ENCODE data around the gene OSBPL10. TPM values are rescaled to one million over a fixed set of nuclear protein-coding genes. Genes with fewer than 3 reads are reported as not detected.

Gene OSBPL10
- total and polyA plus RNA-seq, 4 experiments from 2014 or later: 0.95 TPM; not detected in 3

DNA sequence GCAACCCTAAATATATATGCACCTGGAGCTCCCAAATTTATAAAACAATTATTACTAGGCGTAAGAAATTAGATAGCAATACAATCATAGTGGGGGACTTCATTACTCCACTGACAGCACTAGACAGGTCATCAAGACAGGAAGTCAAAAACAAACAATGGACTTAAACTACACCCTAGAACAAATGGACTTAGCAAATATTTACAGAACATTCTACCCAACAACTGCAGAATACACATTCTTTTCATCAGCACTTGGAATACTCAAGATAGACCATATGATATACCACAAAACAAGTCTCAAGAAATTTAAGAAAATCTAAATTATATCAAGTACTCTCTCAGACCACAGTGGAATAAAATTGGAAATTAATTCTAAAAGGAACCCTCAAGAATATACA lies 201.5 kb downstream of the OSBPL10 start:
- Histone ChIP-seq H3K27ac (ENCODE audit: low read depth, low read length) (no peak overlapping the region), H3K4me3 (ENCODE audit: low read length in 2 of 2) (no peak overlapping the region), H3K4me1 (ENCODE audit: insufficient read depth, low read length) (no peaks in the 10 kb centered on the region), H3K27me3 (ENCODE audit: insufficient read depth, low read length) (no peaks in the 10 kb centered on the region), H3K9me3 (ENCODE audit: control insufficient read depth in 1 of 2, low read length in 2 of 2) (no peaks in the 10 kb centered on the region), H3K36me3 (ENCODE audit: insufficient read depth, low read length) (no peaks in the 10 kb centered on the region)
- Mint-ChIP-seq H3K27me3 (peaks cover 3 to 9% of the 10 kb centered on the region in 2 donors), H3K4me3 (no peak overlapping the region), H3K27ac (no peak overlapping the region), H3K9me3 (peaks cover 0 to 11% (median 3%) of the 10 kb centered on the region in 8 donors), H3K4me1 (no peaks in the 10 kb centered on the region), H3K36me3 (no peaks in the 10 kb centered on the region)
- intact Hi-C loops (cut with micrococcal nuclease): no loop called here
- ChIA-PET POLR2A (ENCODE audit: partially characterized antibody) (no interaction called here), CTCF (ENCODE audit: partially characterized antibody) (no interaction called here)
- no peak for DNase-seq

DNA sequence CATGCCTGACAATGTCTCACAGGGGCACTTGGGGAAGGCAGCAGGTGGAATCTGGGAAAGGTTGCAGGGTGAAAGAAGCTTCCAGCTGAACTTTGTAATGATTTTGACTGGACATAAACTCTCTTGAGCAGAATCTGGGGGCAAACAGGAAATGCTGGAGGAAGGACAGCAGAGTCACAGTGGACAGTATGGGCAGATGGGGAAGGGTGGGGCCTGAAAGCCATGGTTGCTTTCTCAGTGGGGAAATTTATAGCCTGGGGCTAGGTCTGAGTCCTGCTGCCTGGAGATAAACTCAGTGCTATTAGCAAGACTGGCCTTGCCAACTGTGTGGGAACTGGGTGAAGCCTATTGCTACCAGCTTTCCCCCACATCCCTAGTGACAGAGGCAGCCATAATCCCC lies 203.2 kb downstream of the OSBPL10 start:
- no peak overlapping the region for H3K27ac Mint-ChIP-seq
- intact Hi-C loops (cut with micrococcal nuclease): no loop called here

DNA sequence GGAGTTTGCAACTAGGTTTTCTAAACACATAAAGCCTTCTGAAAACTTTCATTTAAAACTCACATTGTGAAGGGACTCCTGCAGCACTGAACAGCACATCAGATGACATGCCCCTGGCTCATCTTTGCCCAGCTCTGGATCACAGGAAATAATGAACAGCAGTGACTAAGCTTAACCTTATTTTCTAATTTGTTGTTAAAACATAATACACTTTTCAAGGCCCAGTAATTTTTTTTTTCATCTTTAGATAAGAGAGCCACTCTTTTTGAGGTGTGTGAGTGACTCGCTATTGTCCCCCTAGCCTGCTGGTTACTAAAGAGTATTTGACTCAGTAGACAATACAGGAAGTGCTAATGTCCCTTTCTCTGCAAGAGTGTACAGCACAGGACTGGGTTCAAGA lies 204.0 kb downstream of the OSBPL10 start:
- H3K27ac ChIP-seq (ENCODE audit: low read depth, low read length): no peak overlapping the region
- Mint-ChIP-seq H3K4me1 (no peaks in the 10 kb centered on the region), H3K27ac (no peak overlapping the region), H3K36me3 (no peaks in the 10 kb centered on the region), H3K27me3 (peaks cover 3 to 11% of the 10 kb centered on the region in 2 donors), H3K9me3 (peaks cover 0 to 11% (median 3%) of the 10 kb centered on the region in 8 donors), H3K4me3 (no peak overlapping the region)
- H3K36me3 ChIP-seq (ENCODE audit: insufficient read depth, low read length): no peaks in the 10 kb centered on the region
- H3K9me3 ChIP-seq (ENCODE audit: control insufficient read depth in 1 of 2, low read length in 2 of 2): no peaks in the 10 kb centered on the region
- CTCF ChIA-PET (ENCODE audit: partially characterized antibody): no interaction called here
- no peaks in the 10 kb centered on the region for H3K4me1 ChIP-seq (ENCODE audit: insufficient read depth, low read length)
- no peak for DNase-seq
- H3K27me3 ChIP-seq (ENCODE audit: insufficient read depth, low read length): no peaks in the 10 kb centered on the region
- POLR2A ChIA-PET (ENCODE audit: partially characterized antibody): no interaction called here
- H3K4me3 ChIP-seq (ENCODE audit: low read length in 2 of 2): no peak overlapping the region
- intact Hi-C loops (cut with micrococcal nuclease): no loop called here

More for the DNA sequence above, 203.2 kb downstream of the OSBPL10 start:
- Histone ChIP-seq H3K27ac (ENCODE audit: low read depth, low read length) (no peak overlapping the region), H3K9me3 (ENCODE audit: control insufficient read depth in 1 of 2, low read length in 2 of 2) (no peaks in the 10 kb centered on the region), H3K4me3 (ENCODE audit: low read length in 2 of 2) (no peak overlapping the region), H3K27me3 (ENCODE audit: insufficient read depth, low read length) (no peaks in the 10 kb centered on the region), H3K36me3 (ENCODE audit: insufficient read depth, low read length) (no peaks in the 10 kb centered on the region), H3K4me1 (ENCODE audit: insufficient read depth, low read length) (no peaks in the 10 kb centered on the region)
- ChIA-PET POLR2A (ENCODE audit: partially characterized antibody) (no interaction called here), CTCF (ENCODE audit: partially characterized antibody) (no interaction called here)
- H3K27me3 Mint-ChIP-seq: peaks cover 3 to 11% of the 10 kb centered on the region in 2 donors
- no peak overlapping the region for H3K4me3 Mint-ChIP-seq
- no peaks in the 10 kb centered on the region for H3K4me1 Mint-ChIP-seq
- no peaks in the 10 kb centered on the region for H3K36me3 Mint-ChIP-seq
- no peak for DNase-seq
- H3K9me3 Mint-ChIP-seq: peaks cover 0 to 11% (median 3%) of the 10 kb centered on the region in 8 donors

DNA sequence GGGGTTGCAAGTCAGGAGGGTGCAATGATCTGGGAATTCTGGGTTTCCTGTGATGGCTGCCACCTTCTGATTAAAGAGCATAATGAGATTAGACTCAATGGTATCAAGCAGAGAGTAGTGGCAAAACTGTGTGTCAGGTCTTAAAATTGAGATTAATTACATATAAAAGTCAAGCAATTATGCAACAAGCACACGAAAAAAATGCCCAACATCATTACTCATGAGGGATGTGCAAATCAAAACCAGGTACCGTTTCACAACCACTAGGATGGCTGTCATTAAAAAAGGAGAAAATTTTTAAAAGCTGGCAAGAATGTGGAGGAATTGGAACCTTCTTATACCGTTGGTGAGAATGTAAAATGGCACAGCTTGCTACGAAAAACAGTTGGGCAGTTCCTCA lies 205.0 kb downstream of the OSBPL10 start:
- Mint-ChIP-seq H3K27ac (peak overlapping the region in 1 of 7 donors; percentile 16), H3K36me3 (no peaks in the 10 kb centered on the region), H3K9me3 (peaks cover 0 to 11% (median 3%) of the 10 kb centered on the region in 8 donors), H3K4me1 (no peaks in the 10 kb centered on the region), H3K27me3 (peaks cover 3 to 5% of the 10 kb centered on the region in 2 donors), H3K4me3 (no peak overlapping the region)
- H3K4me1 ChIP-seq (ENCODE audit: insufficient read depth, low read length): no peaks in the 10 kb centered on the region
- ChIA-PET POLR2A (ENCODE audit: partially characterized antibody) (no interaction called here), CTCF (ENCODE audit: partially characterized antibody) (no interaction called here)
- no peaks in the 10 kb centered on the region for H3K36me3 ChIP-seq (ENCODE audit: insufficient read depth, low read length)
- H3K27me3 ChIP-seq (ENCODE audit: insufficient read depth, low read length): no peaks in the 10 kb centered on the region
- no peak overlapping the region for H3K4me3 ChIP-seq (ENCODE audit: low read length in 2 of 2)
- H3K9me3 ChIP-seq (ENCODE audit: control insufficient read depth in 1 of 2, low read length in 2 of 2): no peaks in the 10 kb centered on the region
- H3K27ac ChIP-seq (ENCODE audit: low read depth, low read length): no peak overlapping the region
- no peak for DNase-seq
- intact Hi-C loops (cut with micrococcal nuclease): no loop called here

DNA sequence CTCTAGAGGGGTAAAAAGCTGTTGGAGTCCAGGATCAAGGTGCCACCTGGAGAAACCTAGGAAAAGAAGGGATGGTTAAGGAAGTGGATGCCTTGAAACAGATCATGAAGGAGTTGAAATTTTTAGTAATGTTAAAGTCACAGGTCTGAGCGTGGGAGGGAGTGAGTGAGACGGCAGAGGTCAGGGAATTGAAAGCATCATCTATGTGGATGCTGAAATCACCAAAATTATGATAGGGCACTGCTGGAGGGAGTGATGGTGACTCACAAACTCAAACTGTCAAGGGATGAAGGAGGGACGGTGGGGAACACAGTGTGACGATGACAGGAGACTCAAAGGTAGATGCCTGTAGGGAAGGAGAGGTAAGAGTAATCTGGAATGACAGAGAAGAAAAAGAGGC lies 205.7 kb downstream of the OSBPL10 start:
- Mint-ChIP-seq H3K27ac (no peak overlapping the region), H3K27me3 (peaks cover 3 to 5% of the 10 kb centered on the region in 2 donors), H3K36me3 (no peaks in the 10 kb centered on the region), H3K4me3 (no peak overlapping the region), H3K4me1 (no peaks in the 10 kb centered on the region), H3K9me3 (peaks cover 0 to 11% (median 3%) of the 10 kb centered on the region in 8 donors)
- H3K36me3 ChIP-seq (ENCODE audit: insufficient read depth, low read length): no peaks in the 10 kb centered on the region
- H3K27me3 ChIP-seq (ENCODE audit: insufficient read depth, low read length): no peaks in the 10 kb centered on the region
- ChIA-PET CTCF (ENCODE audit: partially characterized antibody) (interaction anchor here (0.9 kb wide), 1 partner anchor 9 kb away, joined by 3 read pairs; no protein-coding TSS in a partner anchor), POLR2A (ENCODE audit: partially characterized antibody) (no interaction called here)
- no peak for DNase-seq
- no peaks in the 10 kb centered on the region for H3K4me1 ChIP-seq (ENCODE audit: insufficient read depth, low read length)
- intact Hi-C loops (cut with micrococcal nuclease): no loop called here
- no peak overlapping the region for H3K4me3 ChIP-seq (ENCODE audit: low read length in 2 of 2)
- no peaks in the 10 kb centered on the region for H3K9me3 ChIP-seq (ENCODE audit: control insufficient read depth in 1 of 2, low read length in 2 of 2)
- H3K27ac ChIP-seq (ENCODE audit: low read depth, low read length): no peak overlapping the region

DNA sequence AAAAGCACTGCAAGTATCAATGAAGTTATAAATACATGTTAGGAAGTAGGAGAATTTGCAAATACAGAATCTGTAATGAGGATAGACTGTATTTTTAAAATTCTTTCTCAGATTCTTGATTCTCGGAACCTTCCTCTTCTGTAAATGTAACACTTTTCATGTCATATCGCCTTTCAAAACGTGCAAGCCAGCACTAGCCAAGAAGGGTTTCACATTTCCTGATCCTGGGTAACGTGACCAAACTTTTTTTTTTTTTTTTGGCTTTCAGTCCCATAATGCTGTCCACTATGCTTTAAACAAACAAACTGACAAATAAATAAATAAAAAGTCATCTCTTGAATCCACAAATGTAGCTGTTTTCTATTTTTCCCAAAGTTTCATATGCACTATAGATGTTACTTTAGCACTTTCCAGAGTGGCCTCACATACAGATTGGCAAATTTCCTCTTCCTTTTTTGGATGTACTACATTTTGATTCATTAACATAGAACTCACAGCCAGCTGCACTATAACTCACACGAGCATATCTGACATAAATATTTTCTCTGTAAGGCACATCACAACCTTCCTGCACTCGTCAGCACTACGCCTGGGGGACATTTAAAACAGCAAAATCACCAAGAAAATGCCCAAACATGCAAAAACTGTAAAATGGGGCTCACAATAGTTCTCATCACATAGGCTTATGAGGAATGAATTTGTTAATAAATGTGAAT lies 208.1 kb downstream of the OSBPL10 start:
- H3K27ac ChIP-seq (ENCODE audit: low read depth, low read length): no peak overlapping the region
- POLR2A ChIA-PET (ENCODE audit: partially characterized antibody): no interaction called here

DNA sequence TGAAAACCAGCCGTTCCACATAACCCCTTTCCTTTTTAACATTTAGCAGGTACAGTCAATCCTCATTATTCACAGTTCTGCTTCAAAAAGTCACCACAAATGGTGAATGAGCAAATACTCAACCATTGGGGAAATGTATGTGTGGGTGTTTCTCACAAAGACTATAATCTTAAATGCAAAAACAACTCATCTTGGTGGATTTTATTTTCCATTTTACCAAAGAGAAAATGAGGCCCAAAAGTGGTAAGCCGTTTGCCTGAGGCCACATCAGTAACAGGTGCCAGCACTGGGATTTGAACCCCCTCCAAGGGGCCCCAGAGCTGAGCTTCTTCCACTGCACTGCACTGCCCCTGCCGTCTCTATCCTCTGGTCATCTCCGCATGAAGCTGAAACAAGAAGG lies 208.8 kb downstream of the OSBPL10 start:
- intact Hi-C loops (cut with micrococcal nuclease): no loop called here

More for the DNA sequence above, 208.1 kb downstream of the OSBPL10 start:
- Mint-ChIP-seq H3K27ac (no peak overlapping the region), H3K27me3 (peaks cover 0 to 5% of the 10 kb centered on the region in 2 donors), H3K4me1 (peaks cover 0 to 2% (median 0%) of the 10 kb centered on the region in 4 donors), H3K9me3 (peaks cover 0 to 4% (median 0%) of the 10 kb centered on the region in 8 donors), H3K36me3 (no peaks in the 10 kb centered on the region), H3K4me3 (no peak overlapping the region)
- DNase-seq: no peak
- Histone ChIP-seq H3K36me3 (ENCODE audit: insufficient read depth, low read length) (no peaks in the 10 kb centered on the region), H3K4me1 (ENCODE audit: insufficient read depth, low read length) (no peaks in the 10 kb centered on the region), H3K9me3 (ENCODE audit: control insufficient read depth in 1 of 2, low read length in 2 of 2) (no peaks in the 10 kb centered on the region), H3K27me3 (ENCODE audit: insufficient read depth, low read length) (no peaks in the 10 kb centered on the region), H3K4me3 (ENCODE audit: low read length in 2 of 2) (no peak overlapping the region)
- CTCF ChIA-PET (ENCODE audit: partially characterized antibody): interaction anchor here (0.5 kb wide), 1 partner anchor 132 kb away, joined by 3 read pairs; no protein-coding TSS in a partner anchor
- intact Hi-C loops (cut with micrococcal nuclease): no loop called here

More for the DNA sequence above, 208.8 kb downstream of the OSBPL10 start:
- peaks cover 0 to 2% (median 0%) of the 10 kb centered on the region in 4 donors for H3K4me1 Mint-ChIP-seq
- Histone ChIP-seq H3K27ac (ENCODE audit: low read depth, low read length) (no peak overlapping the region), H3K4me3 (ENCODE audit: low read length in 2 of 2) (no peak overlapping the region), H3K36me3 (ENCODE audit: insufficient read depth, low read length) (no peaks in the 10 kb centered on the region), H3K9me3 (ENCODE audit: control insufficient read depth in 1 of 2, low read length in 2 of 2) (no peaks in the 10 kb centered on the region), H3K27me3 (ENCODE audit: insufficient read depth, low read length) (no peaks in the 10 kb centered on the region), H3K4me1 (ENCODE audit: insufficient read depth, low read length) (no peaks in the 10 kb centered on the region)
- no peak for DNase-seq
- peaks cover 0 to 3% (median 0%) of the 10 kb centered on the region in 8 donors for H3K9me3 Mint-ChIP-seq
- H3K36me3 Mint-ChIP-seq: no peaks in the 10 kb centered on the region
- H3K27me3 Mint-ChIP-seq: peaks cover 0 to 4% of the 10 kb centered on the region in 2 donors
- ChIA-PET CTCF (ENCODE audit: partially characterized antibody) (no interaction called here), POLR2A (ENCODE audit: partially characterized antibody) (no interaction called here)
- H3K4me3 Mint-ChIP-seq: no peak overlapping the region
- no peak overlapping the region for H3K27ac Mint-ChIP-seq
